Effector memory CD8-positive, alpha-beta T cell (primary cell): Measurements from ENCODE around the gene PTPRD.

ENCODE experiments used
- ATAC-seq: fragments of 150-1000 bp; cut with Tn5 transposase; replicated peaks from 2 replicates; pipeline ENCODE4 v1.10.0; 2021; ENCODE audit warnings: mild to moderate bottlenecking, moderate library complexity
- DNase-seq, 3 experiments: peaks; one replicate each; pipeline ENCODE4 v3.0.0; 2021
- H3K27ac Mint-ChIP-seq, 2 donors: one replicate each; pipeline ENCODE4 v1.8.0; 2022; ENCODE audit warnings: mild to moderate bottlenecking in 2 of 2, mixed read lengths in 2 of 2, moderate library complexity in 2 of 2
- H3K27me3 Mint-ChIP-seq, 2 donors: one replicate each; pipeline ENCODE4 v1.8.0; 2022; ENCODE audit warnings: mixed read lengths in 2 of 2
- H3K36me3 Mint-ChIP-seq: one replicate; pipeline ENCODE4 v1.8.0; 2022; ENCODE audit warnings: mild to moderate bottlenecking, moderate library complexity, mixed read lengths; ENCODE audit not compliant: insufficient read depth
- H3K4me1 Mint-ChIP-seq, 2 donors: one replicate each; pipeline ENCODE4 v1.8.0; 2022; ENCODE audit warnings: low read depth in 2 of 2, mixed read lengths in 2 of 2
- H3K4me3 Mint-ChIP-seq, 2 donors: one replicate each; pipeline ENCODE4 v1.8.0; 2022; ENCODE audit warnings: mild to moderate bottlenecking in 2 of 2, mixed read lengths in 2 of 2, moderate library complexity in 2 of 2
- H3K9me3 Mint-ChIP-seq, 2 donors: one replicate each; pipeline ENCODE4 v1.8.0; 2022; ENCODE audit warnings: mixed read lengths in 2 of 2

The PTPRD gene

GRCh38 chr9:9614607-9615006, 998.2 kb downstream of the PTPRD start:
- DNase-seq: no peak
- peaks cover 0 to 7% of the 10 kb centered on the region in 2 donors for H3K9me3 Mint-ChIP-seq
- no peak overlapping the region for H3K4me3 Mint-ChIP-seq
- H3K27me3 Mint-ChIP-seq: no peaks in the 10 kb centered on the region
- no peaks in the 10 kb centered on the region for H3K4me1 Mint-ChIP-seq
- no peaks in the 10 kb centered on the region for H3K36me3 Mint-ChIP-seq
- no peak overlapping the region for H3K27ac Mint-ChIP-seq
- no peak for ATAC-seq

GRCh38 chr9:9612755-9613154, 1000.0 kb downstream of the PTPRD start:
- Mint-ChIP-seq H3K36me3 (no peaks in the 10 kb centered on the region), H3K9me3 (peaks cover 0 to 9% of the 10 kb centered on the region in 2 donors), H3K4me3 (no peak overlapping the region), H3K4me1 (no peaks in the 10 kb centered on the region), H3K27me3 (no peaks in the 10 kb centered on the region), H3K27ac (no peak overlapping the region)
- no peak for ATAC-seq
- DNase-seq: no peak

- Mint-ChIP-seq H3K36me3 (no peaks in the 10 kb centered on the region), H3K27me3 (no peaks in the 10 kb centered on the region), H3K27ac (no peak overlapping the region), H3K4me3 (no peak overlapping the region), H3K4me1 (no peaks in the 10 kb centered on the region), H3K9me3 (peaks cover 0 to 9% of the 10 kb centered on the region in 2 donors)
- DNase-seq (no peak), ATAC-seq (no peak)
These were observed 1000.5 kb downstream of the PTPRD start for GRCh38 chr9:9612270-9612669.

- ATAC-seq: no peak
These were observed 1007.1 kb downstream of the PTPRD start for GRCh38 chr9:9605681-9606080.

GRCh38 chr9:9603345-9603744, 1009.5 kb downstream of the PTPRD start:
- Mint-ChIP-seq H3K27ac (no peak overlapping the region), H3K4me3 (no peak overlapping the region), H3K4me1 (no peaks in the 10 kb centered on the region), H3K9me3 (peaks cover 0 to 14% of the 10 kb centered on the region in 2 donors), H3K36me3 (no peaks in the 10 kb centered on the region), H3K27me3 (no peaks in the 10 kb centered on the region)
- DNase-seq (no peak), ATAC-seq (no peak)

More at GRCh38 chr9:9605681-9606080, 1007.1 kb downstream of the PTPRD start:
- DNase-seq: no peak
- Mint-ChIP-seq H3K4me1 (no peaks in the 10 kb centered on the region), H3K4me3 (no peak overlapping the region), H3K27ac (no peak overlapping the region), H3K9me3 (peaks cover 0 to 2% of the 10 kb centered on the region in 2 donors), H3K27me3 (no peaks in the 10 kb centered on the region), H3K36me3 (no peaks in the 10 kb centered on the region)

- ATAC-seq (no peak), DNase-seq (no peak)
- H3K9me3 Mint-ChIP-seq: peaks cover 7 to 14% of the 10 kb centered on the region in 2 donors
- H3K4me3 Mint-ChIP-seq: no peak overlapping the region
- no peaks in the 10 kb centered on the region for H3K36me3 Mint-ChIP-seq
- H3K4me1 Mint-ChIP-seq: no peaks in the 10 kb centered on the region
- H3K27me3 Mint-ChIP-seq: no peaks in the 10 kb centered on the region
- no peak overlapping the region for H3K27ac Mint-ChIP-seq
These were observed 1014.1 kb downstream of the PTPRD start for GRCh38 chr9:9598723-9599122.

- no peaks in the 10 kb centered on the region for H3K36me3 Mint-ChIP-seq
- no peak overlapping the region for H3K27ac Mint-ChIP-seq
- no peaks in the 10 kb centered on the region for H3K27me3 Mint-ChIP-seq
- ATAC-seq (no peak), DNase-seq (no peak)
- peaks cover 7 to 14% of the 10 kb centered on the region in 2 donors for H3K9me3 Mint-ChIP-seq
- no peak overlapping the region for H3K4me3 Mint-ChIP-seq
- no peaks in the 10 kb centered on the region for H3K4me1 Mint-ChIP-seq
These were observed 1020.7 kb downstream of the PTPRD start for GRCh38 chr9:9592104-9592503.

- Mint-ChIP-seq H3K27me3 (no peaks in the 10 kb centered on the region), H3K4me3 (no peak overlapping the region), H3K27ac (no peak overlapping the region), H3K9me3 (peaks cover 3 to 8% of the 10 kb centered on the region in 2 donors), H3K36me3 (no peaks in the 10 kb centered on the region), H3K4me1 (no peaks in the 10 kb centered on the region)
- ATAC-seq: no peak
- DNase-seq: no peak
These were observed 1026.9 kb downstream of the PTPRD start for GRCh38 chr9:9585920-9586319.

- Mint-ChIP-seq H3K27ac (no peak overlapping the region), H3K9me3 (no peaks in the 10 kb centered on the region)
These were observed 1038.7 kb downstream of the PTPRD start for GRCh38 chr9:9574080-9574479.

GRCh38 chr9:9565700-9566099, 1047.1 kb downstream of the PTPRD start:
- DNase-seq: no peak
- ATAC-seq: no peak
- Mint-ChIP-seq H3K4me1 (no peaks in the 10 kb centered on the region), H3K27ac (no peak overlapping the region), H3K4me3 (no peak overlapping the region), H3K27me3 (no peaks in the 10 kb centered on the region), H3K9me3 (peaks cover 14 to 18% of the 10 kb centered on the region in 2 donors), H3K36me3 (no peaks in the 10 kb centered on the region)

More at GRCh38 chr9:9574080-9574479, 1038.7 kb downstream of the PTPRD start:
- Mint-ChIP-seq H3K4me1 (no peaks in the 10 kb centered on the region), H3K4me3 (no peak overlapping the region), H3K36me3 (peaks cover 3% of the 10 kb centered on the region), H3K27me3 (no peaks in the 10 kb centered on the region)
- DNase-seq (no peak), ATAC-seq (no peak)

DNA sequence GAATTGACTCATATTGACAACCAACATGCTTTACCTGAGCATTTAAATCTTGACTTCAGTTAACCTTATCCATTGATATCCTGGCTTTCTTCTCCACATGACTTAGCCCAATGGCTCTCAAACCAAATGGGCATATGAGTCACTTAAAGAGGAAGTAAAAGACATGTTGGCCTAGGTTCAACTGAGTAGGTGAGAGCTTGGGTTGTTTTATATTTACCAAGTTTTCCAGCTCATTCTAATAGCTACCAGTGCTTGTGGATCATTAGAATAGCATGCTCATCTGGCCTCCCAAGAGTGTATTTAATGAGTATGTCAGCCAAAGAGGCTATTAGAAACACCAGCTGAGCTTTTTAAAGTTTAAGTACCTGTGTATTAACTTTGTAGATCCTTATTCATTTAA, 1049.0 kb downstream of the PTPRD start:
- DNase-seq (no peak), ATAC-seq (no peak)

DNA sequence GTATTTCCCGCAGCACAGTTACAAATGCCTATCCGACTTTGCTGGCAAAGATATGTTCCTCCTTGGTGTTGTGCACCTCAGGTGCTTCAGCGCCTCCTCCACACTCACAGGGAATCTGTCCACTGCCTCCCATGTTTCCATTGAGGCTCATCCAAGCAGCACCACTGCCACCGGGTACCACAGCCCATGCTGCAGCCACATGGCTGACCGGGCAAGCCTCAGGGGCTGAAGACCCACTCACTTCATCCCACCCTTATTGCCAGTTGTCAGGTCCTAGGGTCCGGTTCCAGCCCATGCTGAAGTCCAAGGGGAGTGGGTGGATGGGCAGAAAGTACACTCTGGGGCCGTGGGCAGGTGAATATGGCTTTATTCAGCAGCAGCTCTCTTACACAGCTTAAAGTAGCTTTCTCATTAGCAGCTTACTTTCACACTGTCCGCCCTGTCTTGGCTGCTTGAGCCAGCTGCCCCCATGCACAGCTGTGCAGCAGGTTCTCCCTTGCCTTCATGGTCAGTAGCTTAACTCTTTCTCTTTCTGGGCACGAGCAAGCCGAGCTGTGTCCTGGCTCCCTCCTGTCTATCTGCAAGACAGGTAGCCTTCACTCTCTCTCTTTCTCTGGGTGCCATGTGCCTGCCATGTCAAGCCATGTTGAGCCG, 1052.3 kb downstream of the PTPRD start:
- Mint-ChIP-seq H3K4me3 (no peak overlapping the region), H3K9me3 (peaks cover 12 to 24% of the 10 kb centered on the region in 2 donors), H3K27me3 (no peaks in the 10 kb centered on the region)

More for the DNA sequence above, 1049.0 kb downstream of the PTPRD start:
- no peaks in the 10 kb centered on the region for H3K4me1 Mint-ChIP-seq
- no peaks in the 10 kb centered on the region for H3K36me3 Mint-ChIP-seq
- H3K27me3 Mint-ChIP-seq: no peaks in the 10 kb centered on the region
- H3K27ac Mint-ChIP-seq: no peak overlapping the region
- H3K9me3 Mint-ChIP-seq: peaks cover 14 to 24% of the 10 kb centered on the region in 2 donors
- H3K4me3 Mint-ChIP-seq: no peak overlapping the region

GRCh38 chr9:9558907-9559306, 1053.9 kb downstream of the PTPRD start:
- Mint-ChIP-seq H3K27me3 (no peaks in the 10 kb centered on the region), H3K9me3 (peaks cover 12 to 24% of the 10 kb centered on the region in 2 donors), H3K4me3 (no peak overlapping the region), H3K36me3 (no peaks in the 10 kb centered on the region), H3K4me1 (no peaks in the 10 kb centered on the region), H3K27ac (no peak overlapping the region)
- ATAC-seq (no peak), DNase-seq (no peak)

More for the DNA sequence above, 1052.3 kb downstream of the PTPRD start:
- H3K27ac Mint-ChIP-seq: no peak overlapping the region
- no peaks in the 10 kb centered on the region for H3K4me1 Mint-ChIP-seq
- ATAC-seq (no peak), DNase-seq (no peak)
- H3K36me3 Mint-ChIP-seq: no peaks in the 10 kb centered on the region

GRCh38 chr9:9557804-9558334, 1054.9 kb downstream of the PTPRD start:
- H3K4me1 Mint-ChIP-seq: no peaks in the 10 kb centered on the region
- H3K27ac Mint-ChIP-seq: no peak overlapping the region
- H3K4me3 Mint-ChIP-seq: no peak overlapping the region
- DNase-seq (no peak), ATAC-seq (no peak)
- peaks cover 12 to 24% of the 10 kb centered on the region in 2 donors for H3K9me3 Mint-ChIP-seq
- H3K36me3 Mint-ChIP-seq: no peaks in the 10 kb centered on the region
- H3K27me3 Mint-ChIP-seq: no peaks in the 10 kb centered on the region
